SK-N-DZ (cell line): Measurements from ENCODE around the gene FMNL1.

Experiments used
- DNase-seq: peaks from one replicate; pipeline ENCODE4 v3.0.0-alpha.2; 2015; ENCODE audit warnings: low spot score

The FMNL1 gene

DNA sequence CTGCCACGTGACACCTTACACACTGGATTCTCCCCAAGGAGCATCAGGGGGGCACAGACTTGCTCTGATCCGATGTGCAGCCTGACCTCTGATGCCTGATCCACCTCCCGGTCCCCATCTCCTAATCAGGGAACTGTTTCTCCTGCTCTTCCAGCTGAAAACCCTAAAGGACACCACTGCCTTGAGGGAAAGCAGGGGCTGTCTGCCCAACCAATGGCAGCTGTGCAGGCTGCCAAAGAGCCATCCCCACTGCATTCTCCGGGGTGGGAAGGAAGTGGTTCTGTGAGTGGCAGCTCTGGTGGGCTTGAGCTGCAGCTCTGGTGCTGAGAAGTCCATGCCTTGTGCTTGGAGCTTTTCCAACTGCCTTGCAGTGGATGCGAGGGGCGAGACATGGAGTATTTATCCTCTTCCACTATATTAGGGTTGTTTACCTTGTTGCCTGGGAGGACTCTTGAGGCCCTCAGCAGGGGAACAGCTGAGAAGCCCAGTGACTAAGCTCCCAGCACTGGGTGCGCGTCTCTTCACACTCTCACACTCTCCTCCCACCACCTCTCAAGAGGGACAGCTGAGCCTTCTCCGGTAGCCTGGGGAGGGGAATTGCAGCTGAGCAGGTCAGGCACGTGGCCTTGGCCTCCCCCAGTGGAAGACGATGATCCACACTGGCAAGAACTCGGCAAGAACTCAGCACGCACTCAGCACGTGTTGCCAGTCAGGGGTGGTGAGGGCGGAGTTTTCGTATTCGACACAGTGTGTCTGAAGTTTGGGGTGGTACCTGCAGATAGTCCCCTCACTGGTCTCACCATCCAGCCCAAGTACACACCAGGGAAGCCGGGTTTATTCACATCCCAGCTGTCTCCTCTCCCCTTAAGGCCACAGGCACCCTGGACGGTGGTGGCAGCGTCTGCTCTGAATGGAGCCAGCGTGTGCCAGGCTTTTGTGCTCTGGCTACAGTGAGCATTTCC lies 61.3 kb downstream of the FMNL1 start:
- DNase-seq = no peak

DNA sequence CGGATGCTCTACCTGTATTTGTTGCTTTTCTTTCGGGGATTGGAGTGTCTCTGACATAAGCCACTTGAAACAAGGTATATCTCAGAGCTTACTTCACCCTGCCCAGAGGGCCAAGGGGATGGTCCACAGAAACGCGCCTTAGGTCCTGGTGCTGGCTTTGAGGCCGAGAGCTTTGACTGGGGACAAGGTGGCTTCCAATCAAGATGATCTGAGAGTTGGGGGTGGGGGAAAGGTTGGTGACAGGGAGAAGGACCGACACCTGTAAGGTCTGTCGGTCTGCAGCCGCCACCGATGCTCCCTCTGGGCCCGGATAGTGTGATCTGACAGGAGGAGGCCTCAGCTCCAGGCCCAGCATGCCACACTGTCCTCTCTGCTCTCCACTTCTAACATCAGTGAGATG lies 62.0 kb downstream of the FMNL1 start:
- no peak for DNase-seq

GRCh38 chr17:45284176-45285140 lies 62.8 kb downstream of the FMNL1 start:
- DNase-seq = no peak

GRCh38 chr17:45286286-45286685 lies 64.6 kb downstream of the FMNL1 start:
- DNase-seq = no peak

- no peak for DNase-seq
Observed at GRCh38 chr17:45287526-45288500, 66.1 kb downstream of the FMNL1 start.

- no peak for DNase-seq
Observed at GRCh38 chr17:45288825-45289224, 67.1 kb downstream of the FMNL1 start.

GRCh38 chr17:45289301-45290268 lies 67.9 kb downstream of the FMNL1 start:
- DNase-seq = no peak

GRCh38 chr17:45290269-45290765 lies 68.6 kb downstream of the FMNL1 start:
- no peak for DNase-seq

- DNase-seq = no peak
Observed at GRCh38 chr17:45291171-45291805, 69.6 kb downstream of the FMNL1 start.

DNA sequence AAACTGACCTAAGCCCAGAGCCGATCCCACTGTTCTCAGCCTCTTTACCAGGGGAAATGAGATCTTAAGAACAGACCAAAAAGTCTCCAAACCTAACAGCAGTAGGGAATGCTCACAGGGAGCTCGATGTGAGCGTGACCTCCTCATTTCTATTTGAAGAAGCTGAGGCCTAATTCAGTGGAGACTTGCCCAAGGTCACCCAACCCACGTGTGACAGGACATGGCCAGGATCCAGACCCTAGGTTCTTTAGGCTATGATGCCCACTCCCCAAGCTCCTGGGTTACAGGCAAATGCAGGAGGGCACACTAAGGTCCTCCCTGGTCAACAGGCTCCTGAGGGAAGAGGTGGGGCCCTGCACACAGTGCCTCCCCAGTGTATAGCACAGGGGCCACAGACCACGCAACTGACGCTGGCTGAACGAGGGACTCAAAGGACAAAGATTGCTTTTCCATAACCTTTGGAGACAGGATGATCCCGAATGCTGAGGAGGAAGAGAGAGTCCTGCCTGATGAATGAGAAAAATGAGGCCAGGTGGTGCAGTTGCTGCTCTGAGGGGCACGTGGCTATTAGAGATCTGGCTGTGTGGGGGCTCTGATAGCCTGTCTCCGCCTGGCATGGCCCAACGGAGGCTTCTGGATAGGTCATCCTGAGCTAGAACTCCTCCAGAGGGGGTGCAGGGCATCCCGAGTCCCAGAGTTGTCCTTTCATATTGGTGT lies 71.2 kb downstream of the FMNL1 start:
- no peak for DNase-seq

GRCh38 chr17:45293413-45294211 lies 71.9 kb downstream of the FMNL1 start:
- DNase-seq = no peak

- no peak for DNase-seq
Observed at GRCh38 chr17:45294506-45294905, 72.8 kb downstream of the FMNL1 start.

DNA sequence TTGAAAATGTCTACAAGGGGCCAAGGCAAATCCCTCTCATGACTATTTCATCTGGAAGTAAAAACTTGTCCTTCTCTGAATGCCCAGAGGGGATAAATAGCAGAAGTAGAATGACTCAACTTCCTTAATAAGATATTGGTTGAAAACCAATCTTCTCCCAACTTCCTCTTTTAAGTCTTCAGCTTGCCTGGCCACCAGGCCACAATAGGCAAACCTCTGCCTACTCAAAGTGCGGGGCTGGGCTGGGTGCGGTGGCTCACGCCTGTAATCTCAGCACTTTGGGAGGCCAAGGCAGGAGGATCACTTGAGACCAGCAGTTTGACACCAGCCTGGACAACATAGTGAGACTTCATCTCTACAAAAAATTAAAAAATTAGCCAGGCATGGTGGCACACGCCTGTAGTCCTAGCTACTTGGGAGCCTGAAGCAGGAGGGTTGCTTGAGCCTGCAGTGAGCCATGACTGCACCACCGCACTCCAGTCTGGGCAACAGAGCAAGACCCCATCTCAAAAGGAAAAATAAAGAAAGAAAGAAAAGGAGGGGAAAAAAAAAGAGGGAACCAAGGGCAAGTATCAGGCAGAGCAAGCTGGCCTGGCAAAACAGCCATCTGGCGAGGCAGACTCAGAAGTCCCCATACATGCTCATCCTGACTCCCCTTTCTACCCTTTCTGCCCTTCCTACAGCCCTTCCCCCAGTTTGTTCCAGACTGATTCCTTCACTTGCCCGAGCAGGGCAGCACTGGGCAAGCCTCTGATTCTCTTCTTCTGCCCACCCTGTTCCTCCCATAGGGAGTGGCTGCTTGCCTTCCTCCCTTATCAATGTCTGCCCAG lies 74.5 kb downstream of the FMNL1 start:
- DNase-seq = no peak

- DNase-seq = no peak
Observed at GRCh38 chr17:45296833-45297124, 75.1 kb downstream of the FMNL1 start.
